Ramos (cell line): ENCODE measurements around the gene RAB11A.

Source experiments
- in situ Hi-C: fragments of 300-500 bp; cut with MboI; formaldehyde crosslinking; loops from one replicate; pipeline ENCODE4 v1.14.3; 2022; ENCODE audit warnings: low sequenced_read_pairs; ENCODE audit not compliant: unreplicated experiment

The RAB11A gene

GRCh38 chr15:65881766-65882434 is 12.6 kb downstream of the RAB11A start:
- in situ Hi-C loops, result no loop called here

GRCh38 chr15:65883571-65883970 is 14.3 kb downstream of the RAB11A start:
- in situ Hi-C loops, result no loop called here

- in situ Hi-C loops, result no loop called here
Observed at GRCh38 chr15:65884511-65884910, 15.2 kb downstream of the RAB11A start.

- in situ Hi-C loops, result no loop called here
Observed at GRCh38 chr15:65885668-65886218, 16.5 kb downstream of the RAB11A start.

- in situ Hi-C loops, result no loop called here
Observed at GRCh38 chr15:65887565-65887964, 18.3 kb downstream of the RAB11A start.

GRCh38 chr15:65888981-65889380 is 19.7 kb downstream of the RAB11A start:
- in situ Hi-C loops, result no loop called here

- in situ Hi-C loops, result no loop called here
Observed at GRCh38 chr15:65893060-65893459, 23.8 kb downstream of the RAB11A start.

- in situ Hi-C loops, result no loop called here
Observed at GRCh38 chr15:65896236-65896635, 26.9 kb downstream of the RAB11A start.

- in situ Hi-C loops, result no loop called here
Observed at GRCh38 chr15:65900488-65900887, 31.2 kb downstream of the RAB11A start.

GRCh38 chr15:65901336-65901735 is 32.0 kb downstream of the RAB11A start:
- in situ Hi-C loops, result no loop called here

GRCh38 chr15:65901836-65902235 is 32.5 kb downstream of the RAB11A start:
- in situ Hi-C loops, result no loop called here

- in situ Hi-C loops, result no loop called here
Observed at GRCh38 chr15:65902373-65902772, 33.1 kb downstream of the RAB11A start.

- in situ Hi-C loops, result no loop called here
Observed at GRCh38 chr15:65903296-65904073, 34.2 kb downstream of the RAB11A start.

- in situ Hi-C loops, result no loop called here
Observed at GRCh38 chr15:65904301-65904700, 35.0 kb downstream of the RAB11A start.

- in situ Hi-C loops, result no loop called here
Observed at GRCh38 chr15:65906396-65906795, 37.1 kb downstream of the RAB11A start.

- in situ Hi-C loops, result no loop called here
Observed at GRCh38 chr15:65907661-65908060, 38.4 kb downstream of the RAB11A start.

- in situ Hi-C loops, result no loop called here
Observed at GRCh38 chr15:65908876-65909275, 39.6 kb downstream of the RAB11A start.

GRCh38 chr15:65909831-65910230 is 40.5 kb downstream of the RAB11A start:
- in situ Hi-C loops, result no loop called here

- in situ Hi-C loops, result no loop called here
Observed at GRCh38 chr15:65910341-65910740, 41.0 kb downstream of the RAB11A start.

GRCh38 chr15:65912235-65912634 is 42.9 kb downstream of the RAB11A start:
- in situ Hi-C loops, result no loop called here

- in situ Hi-C loops, result no loop called here
Observed at GRCh38 chr15:65913631-65914199, 44.4 kb downstream of the RAB11A start.
